ENCODE data around the gene SCFD2. TPM values are rescaled to one million over a fixed set of nuclear protein-coding genes. Genes with fewer than 3 reads are reported as not detected.

Gene SCFD2
- total RNA-seq, 1 experiment from 2014 or later, result 12.4 TPM

DNA sequence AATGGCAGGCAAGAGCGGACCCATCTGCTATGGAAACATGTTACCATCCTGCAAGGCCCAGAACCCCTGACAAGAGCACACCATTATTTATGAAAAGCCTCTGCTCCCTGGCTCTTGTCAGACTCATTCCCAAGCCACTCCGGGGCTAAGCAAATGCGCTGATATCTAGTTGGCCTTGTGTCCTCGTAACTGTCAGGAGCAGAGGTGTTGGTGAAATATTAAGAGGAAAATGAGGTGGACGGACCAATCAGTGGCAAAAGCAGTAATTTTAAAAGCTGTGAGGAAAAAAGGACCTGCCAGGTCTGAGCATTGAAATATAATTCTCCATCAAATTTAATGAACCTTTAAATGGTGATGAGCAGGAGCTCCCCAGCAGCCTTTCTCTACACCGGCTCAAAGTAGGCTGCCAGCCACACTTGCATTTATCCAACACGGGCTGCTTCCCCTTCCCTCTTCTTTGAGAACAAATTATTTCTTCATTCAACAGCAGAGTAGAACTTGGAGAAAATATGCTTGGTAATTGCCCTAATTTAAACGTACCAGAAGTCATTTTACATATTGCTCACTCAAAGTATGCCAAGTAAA lies 289.4 kb downstream of the SCFD2 start (continued):
- TF ChIP-seq, protein P1, sequence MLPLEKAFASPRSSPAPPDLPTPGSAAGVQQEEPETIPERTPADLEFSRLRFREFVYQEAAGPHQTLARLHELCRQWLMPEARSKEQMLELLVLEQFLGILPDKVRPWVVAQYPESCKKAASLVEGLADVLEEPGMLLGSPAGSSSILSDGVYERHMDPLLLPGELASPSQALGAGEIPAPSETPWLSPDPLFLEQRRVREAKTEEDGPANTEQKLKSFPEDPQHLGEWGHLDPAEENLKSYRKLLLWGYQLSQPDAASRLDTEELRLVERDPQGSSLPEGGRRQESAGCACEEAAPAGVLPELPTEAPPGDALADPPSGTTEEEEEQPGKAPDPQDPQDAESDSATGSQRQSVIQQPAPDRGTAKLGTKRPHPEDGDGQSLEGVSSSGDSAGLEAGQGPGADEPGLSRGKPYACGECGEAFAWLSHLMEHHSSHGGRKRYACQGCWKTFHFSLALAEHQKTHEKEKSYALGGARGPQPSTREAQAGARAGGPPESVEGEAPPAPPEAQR (CRISPR knock-in tag; IDR thresholded peaks at IDR 0.05), result no peak
- TF ChIP-seq JAZF1 (CRISPR knock-in tag; IDR thresholded peaks at IDR 0.05) (no peak), SMAD4 (CRISPR knock-in tag; IDR thresholded peaks at IDR 0.05) (no peak)

DNA sequence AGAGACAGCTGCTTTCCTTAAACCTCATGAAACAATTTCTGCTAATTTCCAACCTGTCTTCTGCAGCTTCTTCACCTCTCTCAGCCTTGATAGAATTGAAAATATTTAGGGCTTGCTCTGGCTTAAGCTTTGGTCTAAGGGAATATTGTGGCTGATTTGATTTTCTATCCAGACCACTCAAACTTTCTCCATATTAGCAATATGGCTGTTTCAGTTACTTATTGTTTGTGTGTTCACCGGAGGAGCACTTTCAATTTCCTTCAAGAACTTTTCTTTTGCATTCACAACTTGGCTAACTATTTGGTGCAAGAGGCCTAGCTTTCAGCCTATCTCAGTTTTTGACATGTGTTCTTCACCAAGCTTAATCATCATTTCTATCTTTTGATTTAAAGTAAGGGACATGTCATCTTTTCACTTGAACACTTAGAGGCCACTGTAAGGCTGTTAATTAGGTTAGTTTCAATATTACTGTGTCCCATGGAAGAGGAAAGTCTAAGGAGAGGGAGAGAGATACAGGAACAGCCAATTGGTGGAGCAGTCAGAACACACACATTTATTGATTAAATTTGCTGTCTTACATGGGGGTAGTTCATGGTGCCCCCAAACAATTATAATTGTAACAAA lies 290.6 kb downstream of the SCFD2 start:
- ATAC-seq (no peak), DNase-seq (ENCODE audit: low spot score) (no peak)
- ChIA-PET POLR2A (no interaction called here), CTCF (no interaction called here)
- Mint-ChIP-seq H3K4me1 (peaks cover 13% of the 10 kb centered on the region), H3K27me3 (ENCODE audit: low read depth) (no peaks in the 10 kb centered on the region; the same call in 1 of the 2 replicates), H3K27ac (no peak overlapping the region), H3K4me3 (no peak overlapping the region), H3K36me3 (no peaks in the 10 kb centered on the region), H3K9me3 (no peaks in the 10 kb centered on the region)
- TF ChIP-seq, protein P2, sequence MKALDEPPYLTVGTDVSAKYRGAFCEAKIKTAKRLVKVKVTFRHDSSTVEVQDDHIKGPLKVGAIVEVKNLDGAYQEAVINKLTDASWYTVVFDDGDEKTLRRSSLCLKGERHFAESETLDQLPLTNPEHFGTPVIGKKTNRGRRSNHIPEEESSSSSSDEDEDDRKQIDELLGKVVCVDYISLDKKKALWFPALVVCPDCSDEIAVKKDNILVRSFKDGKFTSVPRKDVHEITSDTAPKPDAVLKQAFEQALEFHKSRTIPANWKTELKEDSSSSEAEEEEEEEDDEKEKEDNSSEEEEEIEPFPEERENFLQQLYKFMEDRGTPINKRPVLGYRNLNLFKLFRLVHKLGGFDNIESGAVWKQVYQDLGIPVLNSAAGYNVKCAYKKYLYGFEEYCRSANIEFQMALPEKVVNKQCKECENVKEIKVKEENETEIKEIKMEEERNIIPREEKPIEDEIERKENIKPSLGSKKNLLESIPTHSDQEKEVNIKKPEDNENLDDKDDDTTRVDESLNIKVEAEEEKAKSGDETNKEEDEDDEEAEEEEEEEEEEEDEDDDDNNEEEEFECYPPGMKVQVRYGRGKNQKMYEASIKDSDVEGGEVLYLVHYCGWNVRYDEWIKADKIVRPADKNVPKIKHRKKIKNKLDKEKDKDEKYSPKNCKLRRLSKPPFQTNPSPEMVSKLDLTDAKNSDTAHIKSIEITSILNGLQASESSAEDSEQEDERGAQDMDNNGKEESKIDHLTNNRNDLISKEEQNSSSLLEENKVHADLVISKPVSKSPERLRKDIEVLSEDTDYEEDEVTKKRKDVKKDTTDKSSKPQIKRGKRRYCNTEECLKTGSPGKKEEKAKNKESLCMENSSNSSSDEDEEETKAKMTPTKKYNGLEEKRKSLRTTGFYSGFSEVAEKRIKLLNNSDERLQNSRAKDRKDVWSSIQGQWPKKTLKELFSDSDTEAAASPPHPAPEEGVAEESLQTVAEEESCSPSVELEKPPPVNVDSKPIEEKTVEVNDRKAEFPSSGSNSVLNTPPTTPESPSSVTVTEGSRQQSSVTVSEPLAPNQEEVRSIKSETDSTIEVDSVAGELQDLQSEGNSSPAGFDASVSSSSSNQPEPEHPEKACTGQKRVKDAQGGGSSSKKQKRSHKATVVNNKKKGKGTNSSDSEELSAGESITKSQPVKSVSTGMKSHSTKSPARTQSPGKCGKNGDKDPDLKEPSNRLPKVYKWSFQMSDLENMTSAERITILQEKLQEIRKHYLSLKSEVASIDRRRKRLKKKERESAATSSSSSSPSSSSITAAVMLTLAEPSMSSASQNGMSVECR (CRISPR knock-in tag; IDR thresholded peaks at IDR 0.05; ENCODE audit: borderline replicate concordance), result no peak
- no peak for TF ChIP-seq ZNF423 (CRISPR knock-in tag; IDR thresholded peaks at IDR 0.05)
- TF ChIP-seq, protein P3, sequence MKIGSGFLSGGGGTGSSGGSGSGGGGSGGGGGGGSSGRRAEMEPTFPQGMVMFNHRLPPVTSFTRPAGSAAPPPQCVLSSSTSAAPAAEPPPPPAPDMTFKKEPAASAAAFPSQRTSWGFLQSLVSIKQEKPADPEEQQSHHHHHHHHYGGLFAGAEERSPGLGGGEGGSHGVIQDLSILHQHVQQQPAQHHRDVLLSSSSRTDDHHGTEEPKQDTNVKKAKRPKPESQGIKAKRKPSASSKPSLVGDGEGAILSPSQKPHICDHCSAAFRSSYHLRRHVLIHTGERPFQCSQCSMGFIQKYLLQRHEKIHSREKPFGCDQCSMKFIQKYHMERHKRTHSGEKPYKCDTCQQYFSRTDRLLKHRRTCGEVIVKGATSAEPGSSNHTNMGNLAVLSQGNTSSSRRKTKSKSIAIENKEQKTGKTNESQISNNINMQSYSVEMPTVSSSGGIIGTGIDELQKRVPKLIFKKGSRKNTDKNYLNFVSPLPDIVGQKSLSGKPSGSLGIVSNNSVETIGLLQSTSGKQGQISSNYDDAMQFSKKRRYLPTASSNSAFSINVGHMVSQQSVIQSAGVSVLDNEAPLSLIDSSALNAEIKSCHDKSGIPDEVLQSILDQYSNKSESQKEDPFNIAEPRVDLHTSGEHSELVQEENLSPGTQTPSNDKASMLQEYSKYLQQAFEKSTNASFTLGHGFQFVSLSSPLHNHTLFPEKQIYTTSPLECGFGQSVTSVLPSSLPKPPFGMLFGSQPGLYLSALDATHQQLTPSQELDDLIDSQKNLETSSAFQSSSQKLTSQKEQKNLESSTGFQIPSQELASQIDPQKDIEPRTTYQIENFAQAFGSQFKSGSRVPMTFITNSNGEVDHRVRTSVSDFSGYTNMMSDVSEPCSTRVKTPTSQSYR (CRISPR knock-in tag; IDR thresholded peaks at IDR 0.05), result no peak
- TF ChIP-seq HMGA2 (CRISPR knock-in tag; IDR thresholded peaks at IDR 0.05), result no peak
- TF ChIP-seq SP1 (CRISPR knock-in tag; conservative IDR thresholded peaks at IDR 0.05), result no peak
- no peak for TF ChIP-seq KAT7 (CRISPR knock-in tag; IDR thresholded peaks at IDR 0.05; ENCODE audit: borderline replicate concordance)
- TF ChIP-seq, protein P4, sequence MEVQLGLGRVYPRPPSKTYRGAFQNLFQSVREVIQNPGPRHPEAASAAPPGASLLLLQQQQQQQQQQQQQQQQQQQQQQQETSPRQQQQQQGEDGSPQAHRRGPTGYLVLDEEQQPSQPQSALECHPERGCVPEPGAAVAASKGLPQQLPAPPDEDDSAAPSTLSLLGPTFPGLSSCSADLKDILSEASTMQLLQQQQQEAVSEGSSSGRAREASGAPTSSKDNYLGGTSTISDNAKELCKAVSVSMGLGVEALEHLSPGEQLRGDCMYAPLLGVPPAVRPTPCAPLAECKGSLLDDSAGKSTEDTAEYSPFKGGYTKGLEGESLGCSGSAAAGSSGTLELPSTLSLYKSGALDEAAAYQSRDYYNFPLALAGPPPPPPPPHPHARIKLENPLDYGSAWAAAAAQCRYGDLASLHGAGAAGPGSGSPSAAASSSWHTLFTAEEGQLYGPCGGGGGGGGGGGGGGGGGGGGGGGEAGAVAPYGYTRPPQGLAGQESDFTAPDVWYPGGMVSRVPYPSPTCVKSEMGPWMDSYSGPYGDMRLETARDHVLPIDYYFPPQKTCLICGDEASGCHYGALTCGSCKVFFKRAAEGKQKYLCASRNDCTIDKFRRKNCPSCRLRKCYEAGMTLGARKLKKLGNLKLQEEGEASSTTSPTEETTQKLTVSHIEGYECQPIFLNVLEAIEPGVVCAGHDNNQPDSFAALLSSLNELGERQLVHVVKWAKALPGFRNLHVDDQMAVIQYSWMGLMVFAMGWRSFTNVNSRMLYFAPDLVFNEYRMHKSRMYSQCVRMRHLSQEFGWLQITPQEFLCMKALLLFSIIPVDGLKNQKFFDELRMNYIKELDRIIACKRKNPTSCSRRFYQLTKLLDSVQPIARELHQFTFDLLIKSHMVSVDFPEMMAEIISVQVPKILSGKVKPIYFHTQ (CRISPR knock-in tag; IDR thresholded peaks at IDR 0.05), result no peak
- TF ChIP-seq CREM (CRISPR knock-in tag; IDR thresholded peaks at IDR 0.05), result no peak
- TF ChIP-seq, protein P5, sequence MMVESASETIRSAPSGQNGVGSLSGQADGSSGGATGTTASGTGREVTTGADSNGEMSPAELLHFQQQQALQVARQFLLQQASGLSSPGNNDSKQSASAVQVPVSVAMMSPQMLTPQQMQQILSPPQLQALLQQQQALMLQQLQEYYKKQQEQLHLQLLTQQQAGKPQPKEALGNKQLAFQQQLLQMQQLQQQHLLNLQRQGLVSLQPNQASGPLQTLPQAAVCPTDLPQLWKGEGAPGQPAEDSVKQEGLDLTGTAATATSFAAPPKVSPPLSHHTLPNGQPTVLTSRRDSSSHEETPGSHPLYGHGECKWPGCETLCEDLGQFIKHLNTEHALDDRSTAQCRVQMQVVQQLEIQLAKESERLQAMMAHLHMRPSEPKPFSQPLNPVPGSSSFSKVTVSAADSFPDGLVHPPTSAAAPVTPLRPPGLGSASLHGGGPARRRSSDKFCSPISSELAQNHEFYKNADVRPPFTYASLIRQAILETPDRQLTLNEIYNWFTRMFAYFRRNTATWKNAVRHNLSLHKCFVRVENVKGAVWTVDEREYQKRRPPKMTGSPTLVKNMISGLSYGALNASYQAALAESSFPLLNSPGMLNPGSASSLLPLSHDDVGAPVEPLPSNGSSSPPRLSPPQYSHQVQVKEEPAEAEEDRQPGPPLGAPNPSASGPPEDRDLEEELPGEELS (CRISPR knock-in tag; IDR thresholded peaks at IDR 0.05), result no peak
- TF ChIP-seq FOXJ3 (CRISPR knock-in tag; IDR thresholded peaks at IDR 0.05; ENCODE audit: borderline replicate concordance), result no peak
- TF ChIP-seq, protein P6, sequence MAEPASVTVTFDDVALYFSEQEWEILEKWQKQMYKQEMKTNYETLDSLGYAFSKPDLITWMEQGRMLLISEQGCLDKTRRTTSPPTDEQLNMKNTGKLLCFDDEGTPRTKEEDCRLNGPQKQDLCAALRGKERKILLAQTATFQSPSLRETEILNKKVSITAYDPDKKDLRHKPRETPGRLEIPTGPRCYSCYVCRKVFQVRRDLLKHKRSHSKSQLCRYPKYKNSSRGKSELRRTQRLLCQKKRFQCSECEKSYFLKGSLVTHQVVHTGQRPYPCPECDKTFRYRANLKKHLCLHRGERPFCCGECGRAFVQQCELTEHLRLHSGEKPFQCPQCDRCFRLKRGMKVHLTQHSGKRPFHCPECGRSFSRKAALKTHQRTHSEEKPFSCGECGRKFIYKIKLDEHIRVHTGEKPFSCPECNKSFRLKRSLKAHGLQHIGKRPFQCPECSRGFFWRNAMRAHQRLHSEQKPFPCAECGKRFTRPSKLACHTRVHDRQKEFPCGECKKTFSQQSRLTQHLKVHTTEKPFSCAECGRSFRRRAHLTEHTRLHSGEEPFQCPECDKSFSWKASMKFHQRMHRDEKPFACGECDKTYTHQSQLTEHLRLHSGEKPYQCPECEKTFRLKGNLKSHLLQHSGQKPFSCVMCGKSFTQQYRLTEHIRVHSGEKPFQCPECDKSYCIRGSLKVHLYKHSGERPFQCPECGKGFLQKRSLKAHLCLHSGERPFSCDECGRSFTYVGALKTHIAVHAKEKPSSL (CRISPR knock-in tag; conservative IDR thresholded peaks at IDR 0.05), result no peak
- TF ChIP-seq TCF7 (CRISPR knock-in tag; IDR thresholded peaks at IDR 0.05; ENCODE audit: low read depth), result no peak
- no peak for TF ChIP-seq EMX1 (CRISPR knock-in tag; IDR thresholded peaks at IDR 0.05)
- TF ChIP-seq, protein P7, sequence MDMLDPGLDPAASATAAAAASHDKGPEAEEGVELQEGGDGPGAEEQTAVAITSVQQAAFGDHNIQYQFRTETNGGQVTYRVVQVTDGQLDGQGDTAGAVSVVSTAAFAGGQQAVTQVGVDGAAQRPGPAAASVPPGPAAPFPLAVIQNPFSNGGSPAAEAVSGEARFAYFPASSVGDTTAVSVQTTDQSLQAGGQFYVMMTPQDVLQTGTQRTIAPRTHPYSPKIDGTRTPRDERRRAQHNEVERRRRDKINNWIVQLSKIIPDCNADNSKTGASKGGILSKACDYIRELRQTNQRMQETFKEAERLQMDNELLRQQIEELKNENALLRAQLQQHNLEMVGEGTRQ (CRISPR knock-in tag; IDR thresholded peaks at IDR 0.05), result no peak
- TF ChIP-seq ZNF138 (CRISPR knock-in tag; conservative IDR thresholded peaks at IDR 0.05), result no peak

Data from WTC11 (cell line).